HL-60 (cell line): Measurements from ENCODE around the gene IQGAP1.

Experiments used
- CTCF ChIP-seq: IDR thresholded peaks from one replicate; pipeline ENCODE4 v1.5.1; 2011; ENCODE audit warnings: low read length, control low read depth, inconsistent platforms; ENCODE audit not compliant: insufficient read depth
- POLR2AphosphoS5 ChIP-seq: IDR thresholded peaks from 2 replicates; pipeline ENCODE4 v1.6.1; 2012; ENCODE audit warnings: low read depth
- REST ChIP-seq: IDR thresholded peaks from 2 replicates; pipeline ENCODE4 v1.6.1; 2012; ENCODE audit warnings: low read depth; ENCODE audit not compliant: insufficient replicate concordance

- TF ChIP-seq CTCF (no peak), POLR2AphosphoS5 (no peak), REST (no peak)
Observed at GRCh38 chr15:90394074-90394473, 6.0 kb downstream of the IQGAP1 start.
